Measurements from ENCODE around the gene FAM124A.

- TF ChIP-seq EZH2 (IDR thresholded peaks at IDR 0.05; ENCODE audit: insufficient read depth, poor library complexity, severe bottlenecking) (no peak), EZH2phosphoT487 (IDR thresholded peaks at IDR 0.05; ENCODE audit: insufficient read depth, low read depth) (no peak)
Observed at GRCh38 chr13:51271528-51272085, 49.4 kb downstream of the FAM124A start.
